NCI-H510A treated with DMSO at 0.1 percent for 48 hours (cell line): ENCODE data around the gene PFKP.

ENCODE experiments used
- DNase-seq: peaks from one replicate; lab custom pipeline; 2025; lab: John Stamatoyannopoulos, UW

PFKP gene

DNA sequence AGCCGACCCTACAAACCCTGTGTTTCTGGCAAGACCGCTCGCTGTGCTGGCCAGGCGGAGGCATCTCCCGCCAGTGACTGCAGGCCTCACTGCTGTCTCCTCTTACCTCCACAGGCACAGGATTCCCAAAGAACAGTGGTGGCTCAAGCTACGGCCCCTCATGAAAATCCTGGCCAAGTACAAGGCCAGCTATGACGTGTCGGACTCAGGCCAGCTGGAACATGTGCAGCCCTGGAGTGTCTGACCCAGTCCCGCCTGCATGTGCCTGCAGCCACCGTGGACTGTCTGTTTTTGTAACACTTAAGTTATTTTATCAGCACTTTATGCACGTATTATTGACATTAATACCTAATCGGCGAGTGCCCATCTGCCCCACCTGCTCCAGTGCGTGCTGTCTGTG, 69.0 kb downstream of the PFKP start:
- no peak for DNase-seq

DNA sequence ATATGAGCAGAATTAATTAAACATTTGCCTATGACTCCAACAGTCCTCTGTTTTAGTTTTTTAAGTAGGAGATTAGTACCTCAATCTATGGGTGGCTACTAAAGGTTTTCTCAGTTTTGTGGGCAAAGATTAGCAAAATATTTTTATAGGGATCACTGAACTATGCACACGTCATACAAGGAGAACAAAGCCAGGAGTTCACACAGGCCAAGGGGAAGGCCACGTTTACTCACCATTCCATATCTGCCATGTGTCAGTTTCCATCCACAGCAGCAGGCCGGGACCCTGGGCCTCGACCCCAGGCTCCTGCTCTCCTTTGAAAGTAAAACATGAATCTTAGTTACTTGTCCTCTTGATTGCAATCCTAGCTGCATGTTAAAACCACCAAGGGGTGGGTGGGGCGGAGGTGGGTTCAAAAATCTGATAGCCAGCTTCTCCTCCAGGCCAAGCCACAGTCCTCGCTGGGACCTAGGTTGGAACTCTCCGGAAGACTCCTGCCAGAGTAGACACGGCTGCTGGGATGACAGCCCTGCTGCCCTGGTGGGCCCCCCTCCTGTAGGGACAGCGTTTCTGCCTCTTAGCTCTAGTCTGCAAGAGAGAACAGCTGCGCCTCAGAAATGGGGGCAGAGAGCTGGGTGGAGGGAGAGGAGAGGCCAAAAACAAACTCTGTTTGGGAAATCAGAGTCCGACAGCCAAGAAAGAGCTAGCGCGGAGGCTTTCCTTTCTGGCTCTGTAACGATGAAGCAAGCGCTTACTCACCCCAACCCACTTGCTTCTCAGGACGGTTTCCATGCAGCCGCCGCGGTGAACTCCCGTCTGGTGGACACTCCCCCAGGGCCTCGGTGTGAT, 69.6 kb downstream of the PFKP start:
- DNase-seq: no peak

DNA sequence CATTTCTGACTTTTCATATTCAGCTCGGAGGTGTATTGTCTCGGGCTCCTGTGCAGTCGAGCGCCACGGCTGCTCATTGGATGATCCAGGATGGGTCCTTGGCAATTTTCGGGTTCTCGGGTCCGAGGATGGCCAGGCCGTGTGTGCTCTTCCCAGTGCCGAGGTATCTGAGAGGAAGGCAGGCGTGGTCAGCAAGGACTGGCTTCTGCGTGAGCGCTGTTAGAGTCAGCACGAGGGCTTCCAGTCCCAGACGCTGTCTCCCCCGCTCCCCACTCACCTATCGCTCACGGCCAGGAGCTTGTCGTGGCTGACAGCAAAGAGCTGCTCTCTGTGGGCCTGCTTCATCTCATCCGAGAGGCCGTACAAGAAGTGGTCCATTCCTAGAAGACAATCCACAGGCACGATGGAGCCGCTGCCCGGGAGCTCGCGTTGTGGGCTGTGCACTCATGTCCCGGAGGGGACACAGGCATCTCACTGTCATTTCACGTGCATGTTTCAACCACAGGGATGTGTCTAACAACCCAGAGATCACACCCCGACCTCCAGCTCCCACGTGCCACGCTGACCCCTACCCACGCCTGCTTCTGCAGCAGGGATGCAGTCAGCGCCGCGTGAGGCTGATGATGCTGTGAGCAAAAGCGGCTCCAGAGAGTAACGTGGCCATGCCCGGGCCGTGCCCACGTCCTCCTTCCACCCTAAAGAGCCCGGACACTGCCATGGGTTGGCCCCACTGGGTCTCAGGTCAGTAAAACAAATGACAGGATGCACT, 70.8 kb downstream of the PFKP start:
- DNase-seq: no peak

DNA sequence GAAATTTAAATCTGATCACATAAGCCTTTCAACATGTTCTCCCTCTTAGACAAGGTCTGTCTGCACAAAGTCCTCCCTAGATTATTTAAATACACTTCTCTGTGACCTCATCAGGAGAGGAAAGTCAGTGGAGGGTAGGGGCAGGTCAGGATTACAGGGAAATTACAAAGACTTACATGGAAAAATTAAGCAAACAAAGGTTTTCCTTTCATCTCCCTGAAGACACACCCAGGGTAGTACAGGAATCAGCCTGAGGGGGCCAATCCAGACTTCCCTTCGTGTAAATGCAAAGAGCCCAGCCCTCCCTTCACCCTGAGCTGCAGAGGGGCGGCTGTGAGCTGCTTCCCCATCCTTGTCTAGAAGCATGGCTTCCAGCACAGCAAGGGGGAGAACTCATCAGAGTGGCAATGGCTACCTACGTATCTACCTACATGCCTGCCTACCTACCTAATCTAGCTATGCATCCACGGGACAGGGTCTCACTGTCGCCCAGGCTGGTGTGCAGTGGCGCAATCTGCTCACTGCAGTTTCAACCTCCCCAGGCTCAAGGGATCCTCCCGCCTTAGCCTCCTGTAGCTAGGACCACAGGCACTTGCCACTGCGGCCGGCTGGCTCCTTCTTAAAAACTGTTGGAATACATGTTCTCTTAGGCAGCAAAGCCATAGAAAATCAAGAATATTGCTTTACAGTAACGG, 72.0 kb downstream of the PFKP start:
- no peak for DNase-seq

DNA sequence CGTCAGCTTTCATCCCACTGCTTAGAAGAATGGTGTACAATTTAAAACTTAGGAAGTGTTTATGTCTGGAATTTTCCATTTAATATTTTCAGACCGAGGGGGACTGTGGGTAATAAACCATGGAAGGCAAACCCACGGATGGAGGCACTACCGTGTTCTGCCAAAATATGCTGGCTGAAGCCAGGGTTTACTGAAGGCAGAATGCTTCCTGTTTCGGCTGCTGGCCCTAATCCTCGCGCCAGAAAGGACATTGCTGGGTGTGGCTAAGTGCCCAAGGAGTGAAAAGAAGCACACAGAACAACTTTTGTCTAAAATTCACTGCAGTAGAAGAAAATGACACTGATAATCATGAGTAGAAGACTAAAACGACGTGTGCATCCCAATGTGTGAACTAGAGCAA, 72.9 kb downstream of the PFKP start:
- no peak for DNase-seq

DNA sequence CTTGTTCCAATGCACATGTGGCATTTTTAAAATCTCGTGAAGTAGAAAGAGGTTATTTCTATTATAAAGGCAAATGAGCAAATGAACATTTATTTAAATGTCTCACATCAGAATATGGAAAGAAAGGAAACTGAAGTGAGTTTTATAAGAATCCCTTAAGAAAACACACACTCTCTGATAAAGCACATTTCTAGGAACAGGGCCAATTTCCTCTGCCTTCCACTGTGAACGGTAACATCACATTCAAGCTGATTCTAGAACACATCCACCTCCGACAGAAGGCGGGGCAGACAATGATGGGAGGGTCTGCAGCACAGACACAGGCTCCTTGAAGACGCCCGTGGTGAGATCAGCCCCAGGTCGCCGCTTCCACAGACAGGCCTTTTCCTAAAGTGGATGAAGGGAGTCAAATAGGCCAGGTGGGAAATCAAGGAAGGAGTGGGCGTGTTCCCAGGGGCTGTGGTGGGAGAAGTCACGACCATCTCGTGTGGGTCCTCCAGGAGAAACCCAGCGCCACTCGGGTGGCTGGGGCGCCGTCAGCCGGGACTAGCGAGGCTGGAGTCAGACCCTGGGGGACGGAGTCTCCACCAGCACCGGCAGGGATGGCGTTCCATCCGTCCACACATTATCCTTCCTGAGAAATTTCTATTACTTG, 74.1 kb downstream of the PFKP start:
- DNase-seq: no peak

DNA sequence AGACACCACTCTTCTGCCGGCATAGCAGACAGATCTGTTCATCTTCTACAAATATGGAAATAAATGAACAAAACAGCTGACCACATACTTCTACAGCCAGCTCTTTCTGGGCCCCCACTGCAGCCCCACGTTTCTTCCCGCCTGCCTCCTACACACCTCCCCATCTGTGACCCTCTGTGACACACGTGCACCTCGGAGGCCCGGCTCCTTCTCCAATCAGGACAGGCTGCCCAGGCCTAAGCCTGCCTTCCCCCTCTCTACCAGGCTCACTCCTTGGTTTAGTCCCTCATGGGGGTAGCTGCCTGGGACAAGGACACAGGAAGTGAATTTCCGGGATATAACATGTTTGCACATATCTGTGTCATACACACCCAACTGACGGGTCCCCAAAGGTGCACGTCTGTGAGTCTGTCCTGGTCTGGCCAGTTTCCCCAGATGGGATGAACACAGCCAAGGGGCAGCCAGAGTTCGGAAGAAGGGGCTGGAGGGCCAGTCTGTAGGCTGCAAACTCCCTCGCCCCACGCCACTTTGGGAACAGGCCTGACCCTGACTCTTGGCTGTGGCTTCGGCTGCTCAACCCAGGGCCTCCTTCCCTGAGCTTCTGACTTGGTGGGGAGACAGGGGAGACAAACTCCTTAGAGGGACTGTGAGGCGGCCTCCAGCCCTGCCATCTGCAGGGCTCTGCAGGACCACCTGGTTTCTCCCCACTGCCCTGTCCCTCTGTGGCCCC, 75.0 kb downstream of the PFKP start:
- DNase-seq: no peak

DNA sequence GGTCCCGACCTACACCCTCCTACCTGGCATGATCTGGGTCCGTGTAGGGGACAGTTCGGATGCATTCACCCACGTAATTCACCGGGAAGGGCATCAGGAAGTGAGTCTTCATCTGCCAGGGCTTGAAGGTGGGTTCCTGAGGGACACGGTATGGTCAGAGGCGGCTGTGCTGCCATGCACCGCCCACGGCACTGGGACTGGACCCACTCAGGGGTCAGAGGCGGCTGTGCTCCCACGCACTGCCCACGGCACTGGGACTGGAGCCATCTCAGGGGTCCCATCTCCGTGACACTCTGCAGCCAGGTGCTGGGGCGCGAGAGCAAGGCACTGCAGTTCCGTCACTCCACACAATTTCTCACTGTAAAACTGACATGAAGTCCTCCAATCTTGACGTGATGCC, 76.0 kb downstream of the PFKP start:
- no peak for DNase-seq

DNA sequence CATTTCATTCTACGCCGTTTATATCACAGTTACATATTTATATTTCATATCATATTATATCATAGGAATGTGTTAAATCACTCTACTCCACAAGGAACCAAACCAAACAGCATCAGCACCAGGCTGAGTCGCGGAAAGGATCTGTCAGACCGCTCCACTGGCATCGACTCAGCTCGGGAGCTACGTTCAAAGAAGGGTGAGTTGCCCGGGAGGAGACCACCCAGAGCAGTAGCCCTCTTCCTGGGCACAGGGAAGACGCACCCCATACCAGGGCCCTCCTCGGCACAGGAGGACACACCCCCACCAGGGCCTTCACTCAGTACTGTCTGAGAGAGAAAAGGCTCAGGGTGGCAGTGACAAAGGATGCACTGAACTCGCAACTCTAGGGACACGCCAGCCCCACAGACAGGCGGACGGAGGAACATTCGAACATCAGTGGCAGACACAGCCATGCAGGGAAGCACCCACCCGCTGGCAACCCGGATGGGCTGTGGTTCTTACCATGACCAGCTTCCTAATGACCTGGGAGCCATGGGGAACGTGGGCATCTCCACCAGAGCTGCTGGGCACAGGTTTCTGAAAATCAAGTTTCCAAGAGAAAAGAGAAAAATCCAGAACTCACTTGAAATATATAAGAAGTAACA, 76.6 kb downstream of the PFKP start:
- no peak for DNase-seq

DNA sequence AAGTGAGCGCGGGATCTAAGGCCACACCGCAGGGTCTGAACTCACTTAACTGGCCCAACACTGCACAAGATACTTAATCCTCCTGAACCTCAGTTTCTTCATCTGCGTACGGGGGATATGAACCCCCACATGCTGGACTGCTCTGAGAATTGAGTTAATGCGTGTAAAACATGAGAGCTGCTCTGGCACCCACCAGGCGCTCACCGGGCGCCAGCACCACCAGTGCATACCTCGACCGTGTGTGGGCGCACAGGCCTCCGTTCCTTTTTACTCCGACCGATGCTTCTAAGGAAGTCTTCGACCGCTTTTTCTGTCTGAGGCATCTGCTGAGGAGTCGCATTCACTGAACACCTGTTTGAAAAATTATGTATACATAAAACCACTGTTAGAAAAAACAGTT, 78.0 kb downstream of the PFKP start:
- DNase-seq: no peak

DNA sequence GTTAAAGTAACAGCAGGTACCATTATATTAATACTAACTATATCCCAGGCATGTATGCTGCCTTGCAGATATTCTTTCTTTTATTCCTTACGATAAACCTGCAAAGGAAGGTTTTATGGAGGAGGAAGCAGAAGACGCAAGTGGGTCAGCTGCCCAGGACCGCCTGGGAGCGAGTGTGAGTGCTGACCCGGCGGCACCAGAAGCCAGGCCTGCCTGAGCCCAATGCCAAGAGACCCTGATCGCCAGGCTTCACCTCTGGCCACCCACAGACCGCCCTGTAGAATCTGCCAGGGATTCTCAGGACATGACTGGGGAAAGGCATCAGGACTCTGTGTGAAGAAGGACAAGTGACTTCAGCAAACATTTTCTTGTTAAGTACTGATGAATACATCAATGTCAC, 78.9 kb downstream of the PFKP start:
- no peak for DNase-seq

DNA sequence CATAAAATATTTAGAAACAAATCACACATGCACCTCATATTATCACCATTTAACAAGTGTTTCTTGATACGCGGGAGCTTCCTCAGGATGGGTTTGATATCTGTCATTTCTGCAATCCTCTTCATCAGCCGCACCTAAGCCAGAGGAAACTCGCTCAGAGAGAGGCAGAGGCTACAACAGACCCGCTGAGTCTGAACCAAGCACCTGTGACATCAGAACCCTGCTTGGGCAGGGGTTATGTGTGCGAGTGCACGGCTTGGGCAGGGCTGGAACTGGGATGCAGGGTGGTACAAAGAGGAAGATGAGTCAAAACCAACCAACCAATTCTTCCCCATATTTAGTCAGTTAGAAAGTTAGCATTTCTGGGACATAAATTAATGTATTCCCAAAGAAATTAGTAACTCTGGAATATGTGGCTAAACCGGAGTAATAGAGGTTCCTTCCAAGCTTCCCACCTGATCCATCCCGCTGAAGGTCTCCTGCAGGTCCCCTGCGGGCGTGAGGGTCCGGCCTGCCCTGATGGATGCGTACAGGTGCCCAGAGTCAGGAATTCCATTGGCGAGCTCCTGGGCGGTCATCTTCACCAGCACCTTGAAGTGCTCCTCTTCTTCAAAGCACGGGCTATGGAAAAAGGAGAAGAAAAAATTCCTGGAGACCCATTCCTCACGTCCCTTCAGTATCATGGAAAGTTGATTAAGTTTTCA, 79.9 kb downstream of the PFKP start:
- DNase-seq: no peak

DNA sequence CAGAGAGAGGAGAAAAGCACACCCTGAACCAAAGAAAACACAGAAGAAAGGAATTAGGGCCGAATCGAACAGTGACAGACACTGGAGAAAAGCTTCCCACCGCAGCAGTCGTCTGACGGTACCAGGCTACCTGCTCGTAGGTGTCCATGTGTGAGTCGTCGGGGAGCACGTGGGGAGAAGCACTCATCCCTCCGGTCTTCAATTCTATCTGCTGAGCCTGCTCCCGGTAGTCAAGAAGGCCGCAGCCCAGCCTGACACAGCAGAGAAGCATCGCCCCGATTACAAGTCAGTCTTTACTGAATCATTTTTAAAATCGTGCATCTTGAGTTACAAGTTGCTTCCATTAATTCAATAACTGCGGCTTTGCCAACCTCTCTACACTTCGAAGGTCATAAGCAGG, 80.7 kb downstream of the PFKP start:
- no peak for DNase-seq

DNA sequence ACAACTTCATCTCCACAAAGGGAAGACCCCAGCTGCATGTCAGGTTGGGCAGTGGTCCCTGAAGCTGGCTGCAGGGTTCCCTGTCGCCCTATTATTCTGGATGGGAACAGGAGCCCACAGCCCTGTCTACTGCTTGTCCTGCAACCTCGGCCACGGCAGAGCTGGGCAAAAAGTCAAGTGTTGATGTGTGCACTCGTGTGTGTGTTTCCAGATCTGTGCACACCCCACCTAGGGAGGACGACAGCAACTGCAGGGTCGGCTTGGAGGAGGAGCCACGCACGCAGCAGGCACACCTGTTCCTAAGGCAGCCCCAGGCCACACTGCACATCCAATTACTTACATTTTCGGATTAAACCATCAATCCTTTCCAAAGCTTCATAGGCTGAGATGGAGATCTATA, 81.6 kb downstream of the PFKP start:
- no peak for DNase-seq

DNA sequence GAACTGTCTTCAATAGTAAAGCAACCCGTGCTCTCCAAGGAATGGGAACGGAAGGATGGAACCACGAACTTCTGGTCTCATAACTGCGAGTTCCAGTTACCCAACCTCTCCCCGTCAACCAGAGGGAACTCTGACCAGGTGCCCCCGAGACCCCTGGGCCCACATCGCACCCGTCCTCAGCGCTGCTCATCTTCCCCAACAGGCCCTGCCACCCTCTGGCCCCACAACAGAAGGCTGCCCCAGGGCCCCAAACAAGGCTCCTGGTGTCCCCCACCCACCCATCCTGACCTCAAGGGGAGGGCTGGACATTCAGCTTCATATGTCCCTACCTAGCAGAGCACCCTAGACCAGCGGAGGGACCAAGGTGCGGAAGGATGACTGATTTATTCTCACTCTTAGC, 82.6 kb downstream of the PFKP start:
- DNase-seq: no peak

DNA sequence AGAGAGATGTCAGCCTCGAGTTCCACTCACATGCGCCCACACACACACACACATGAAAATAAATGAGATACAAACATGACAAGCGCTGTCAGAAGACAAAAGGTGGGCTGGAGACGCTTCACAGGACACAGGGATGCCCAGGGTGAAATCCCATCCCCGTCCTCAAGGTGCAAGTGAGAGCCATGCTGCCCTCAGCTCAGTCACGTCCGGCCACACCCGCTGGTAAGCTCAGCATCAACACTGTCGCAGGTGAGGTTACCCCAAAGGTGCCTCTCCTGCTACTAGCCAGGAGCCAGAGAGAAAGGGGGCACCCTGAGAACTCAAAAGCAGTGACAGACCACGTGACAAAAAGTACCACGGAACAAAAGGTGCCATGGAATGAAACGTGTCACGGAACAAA, 83.0 kb downstream of the PFKP start:
- DNase-seq: no peak

DNA sequence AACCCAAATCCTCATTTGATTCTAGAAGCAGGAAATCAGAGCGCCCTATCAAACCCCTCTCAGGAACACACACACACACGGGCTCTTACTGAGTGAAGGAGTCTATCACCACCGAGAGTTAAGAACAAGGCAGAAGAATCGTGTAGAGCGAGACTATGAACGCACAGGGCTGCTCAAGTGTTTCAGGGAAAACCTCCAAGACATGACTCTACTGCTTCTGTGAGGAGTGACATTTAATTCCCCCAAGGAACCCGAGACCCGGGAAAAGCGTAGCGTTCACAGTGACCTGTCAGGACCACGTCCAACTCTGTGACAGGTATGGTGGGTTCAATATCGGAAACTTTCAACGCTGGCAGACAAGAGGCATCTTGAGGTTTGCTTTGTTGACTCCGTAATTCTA, 83.6 kb downstream of the PFKP start:
- no peak for DNase-seq

DNA sequence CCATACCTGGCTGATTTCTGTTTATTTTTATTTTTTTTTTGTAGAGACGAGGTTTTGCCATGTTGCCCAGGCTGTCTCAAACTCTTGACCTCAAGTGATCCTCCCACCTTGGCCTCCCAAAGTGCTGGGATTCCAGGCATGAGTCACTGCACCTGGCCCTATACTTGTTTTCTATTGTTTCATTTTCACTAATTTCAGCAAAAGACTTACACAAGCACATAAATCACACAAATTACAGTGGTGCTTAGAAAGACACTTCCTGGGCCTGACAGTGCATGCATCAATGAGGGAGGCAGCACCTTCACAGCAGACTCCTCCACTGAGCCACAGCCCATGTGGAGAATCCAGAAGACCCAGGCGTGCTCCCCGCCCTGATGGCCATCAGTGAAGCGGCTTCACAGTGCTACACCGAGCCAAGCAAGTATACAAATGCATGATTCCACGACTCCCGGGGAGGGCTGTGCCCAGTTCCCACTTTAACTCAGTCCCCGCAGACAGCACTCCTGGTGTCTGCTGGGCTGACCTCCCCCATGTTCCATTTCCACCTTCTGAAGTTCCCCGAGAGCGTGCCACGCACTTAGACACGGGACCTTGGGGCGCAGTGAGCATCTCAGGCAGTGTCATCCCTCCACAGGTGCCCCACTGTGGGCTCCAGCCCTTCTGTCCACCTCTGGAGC, 84.7 kb downstream of the PFKP start:
- DNase-seq: no peak

DNA sequence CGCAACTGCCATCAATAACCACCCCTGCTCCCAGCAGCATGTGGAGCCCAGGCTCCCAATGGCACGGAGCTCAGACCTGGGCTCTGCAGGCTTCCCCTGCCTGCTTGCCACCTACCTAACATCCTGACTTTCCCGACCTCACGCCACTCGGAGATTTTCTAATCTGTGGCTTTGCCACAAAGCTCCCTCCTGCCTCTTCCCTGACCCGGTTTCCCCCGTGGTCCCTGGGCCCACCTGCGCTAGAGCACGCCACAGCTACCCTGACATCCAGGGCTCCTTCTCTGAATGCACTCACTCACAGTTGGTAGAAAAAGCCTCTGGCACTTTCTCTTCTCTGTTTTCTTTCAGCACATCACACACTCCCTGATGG, 85.2 kb downstream of the PFKP start:
- DNase-seq: no peak

DNA sequence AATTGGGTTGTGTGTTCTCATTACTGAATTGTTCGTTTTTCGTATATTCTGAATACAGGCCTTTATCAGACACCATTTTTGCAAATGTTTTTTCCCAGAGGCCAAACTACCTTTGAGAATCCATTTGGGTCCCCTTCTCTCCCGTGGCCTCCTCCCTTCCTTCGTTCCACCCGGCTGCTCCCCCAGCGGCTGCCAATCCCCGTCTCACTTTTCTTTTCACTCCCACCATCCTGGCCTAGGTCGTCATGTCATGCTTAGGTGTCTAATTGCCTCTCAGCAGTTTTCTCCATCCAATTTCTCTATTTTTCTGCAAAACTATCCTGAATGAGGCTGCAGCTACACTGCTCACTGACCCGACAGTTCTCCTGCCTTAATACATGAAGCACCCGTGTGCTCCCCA, 87.3 kb downstream of the PFKP start:
- DNase-seq: no peak
